Panc1 (cell line): ENCODE data around the gene ELOF1. TPM values are rescaled to one million over a fixed set of nuclear protein-coding genes. Genes with fewer than 3 reads are reported as not detected.

Experiments
- ATAC-seq: fragments of 200-7000 bp; cut with Tn5 transposase; 2 replicates; pipeline ENCODE4 v1.9.1; 2020; ENCODE audit warnings: mild to moderate bottlenecking, moderate library complexity
- BruUV-seq: library from RNA; stranded (reverse); fragments of 400-500 nt; replicated peaks from 2 replicates; lab custom pipeline; 2021; lab: Mats Ljungman, UMichigan
- CTCF ChIA-PET: fragments of 300-600 bp; sonication (Branson Sonifier 250); formaldehyde crosslinking; loops from one replicate; lab custom pipeline; 2022; ENCODE audit warnings: antibody characterized with exemption; lab: Charles Lee
- POLR2A ChIA-PET: fragments of 300-600 bp; sonication (Branson Sonifier 250); formaldehyde crosslinking; loops from one replicate; lab custom pipeline; 2022; ENCODE audit warnings: antibody characterized with exemption; lab: Charles Lee
- DNase-seq: peaks from one replicate; pipeline ENCODE4 v3.0.0-alpha.2; 2010; ENCODE audit warnings: low read depth, low spot score
- H3K27ac ChIP-seq: 2 replicates; pipeline ENCODE4 v1.5.1; 2011; ENCODE audit warnings: mild to moderate bottlenecking, low read length, inconsistent platforms
- H3K27me3 ChIP-seq: fragments of 200-500 bp; sonication (Bioruptor generic); 2 replicates; pipeline ENCODE4 v1.6.0; 2014; ENCODE audit warnings: low read length, inconsistent platforms; ENCODE audit not compliant: control insufficient read depth, insufficient read depth
- H3K36me3 ChIP-seq: fragments of 200-500 bp; sonication (Bioruptor generic); 2 replicates; pipeline ENCODE4 v1.5.1; 2014; ENCODE audit warnings: inconsistent platforms, mild to moderate bottlenecking, low read length, moderate library complexity; ENCODE audit not compliant: control insufficient read depth, insufficient read depth
- H3K4me1 ChIP-seq: 2 replicates; pipeline ENCODE4 v1.5.1; 2011; ENCODE audit warnings: inconsistent platforms, mild to moderate bottlenecking, low read length, moderate library complexity; ENCODE audit not compliant: control insufficient read depth, insufficient read depth
- H3K4me3 ChIP-seq, 2 experiments: 2 replicates each; pipeline ENCODE4 v1.5.1; 2011 to 2012; ENCODE audit warnings: low read depth in 2 of 2, low read length in 2 of 2, mild to moderate bottlenecking in 2 of 2, inconsistent platforms in 1 of 2, moderate library complexity in 1 of 2
- H3K9me3 ChIP-seq: fragments of 200-500 bp; sonication (Bioruptor generic); 2 replicates; pipeline ENCODE4 v1.5.1; 2014; ENCODE audit warnings: low read depth, mild to moderate bottlenecking, inconsistent platforms, low read length, moderate library complexity; ENCODE audit not compliant: control insufficient read depth, insufficient read depth
- POLR2AphosphoS5 ChIP-seq: IDR thresholded peaks from 2 replicates; pipeline ENCODE4 v1.6.1; 2012; ENCODE audit warnings: mild to moderate bottlenecking, low read depth, low read length, moderate library complexity
- SIN3A ChIP-seq: IDR thresholded peaks from 2 replicates; pipeline ENCODE4 v1.6.1; 2012; ENCODE audit warnings: low read depth, mild to moderate bottlenecking, low read length, moderate library complexity, borderline replicate concordance; ENCODE audit not compliant: insufficient read depth
- TCF7L2 ChIP-seq: IDR thresholded peaks from 2 replicates; pipeline ENCODE4 v1.6.1; 2011; ENCODE audit warnings: mild to moderate bottlenecking, low read depth, low read length, inconsistent platforms
- in situ Hi-C: cut with HindIII; loops from 2 replicates; pipeline ENCODE4 v1.10.0; 2016; ENCODE audit warnings: low sequenced_read_pairs, low pct_unique_long_range_greater_than_20kb
- intact Hi-C: fragments of 100-400 bp; cut with micrococcal nuclease; formaldehyde crosslinking; loops from one replicate; pipeline ENCODE4 v1.10.0; 2022; ENCODE audit not compliant: unreplicated experiment
- total RNA-seq: library from RNA; stranded (reverse); gene quantifications from one replicate; pipeline ENCODE4 v1.2.1, GENCODE V29; 2021; ENCODE audit not compliant: unreplicated experiment
- TF ChIP-seq, protein P1 (sequence below): fragments of 450-650 bp; IDR thresholded peaks from 2 replicates; pipeline ENCODE4 v1.5.1; 2017; ENCODE audit warnings: mild to moderate bottlenecking
- TF ChIP-seq, protein P2 (sequence below), 2 experiments: IDR thresholded peaks; 2 replicates each; pipeline ENCODE4 v1.6.1; 2011 to 2012; ENCODE audit warnings: low read depth in 2 of 2, control low read depth in 1 of 2, low read length in 1 of 2, mild to moderate bottlenecking in 1 of 2, moderate library complexity in 1 of 2; ENCODE audit not compliant: insufficient read depth in 1 of 2

ELOF1 gene
- total RNA-seq, 1 experiment from 2014 or later: 62.2 TPM

DNA sequence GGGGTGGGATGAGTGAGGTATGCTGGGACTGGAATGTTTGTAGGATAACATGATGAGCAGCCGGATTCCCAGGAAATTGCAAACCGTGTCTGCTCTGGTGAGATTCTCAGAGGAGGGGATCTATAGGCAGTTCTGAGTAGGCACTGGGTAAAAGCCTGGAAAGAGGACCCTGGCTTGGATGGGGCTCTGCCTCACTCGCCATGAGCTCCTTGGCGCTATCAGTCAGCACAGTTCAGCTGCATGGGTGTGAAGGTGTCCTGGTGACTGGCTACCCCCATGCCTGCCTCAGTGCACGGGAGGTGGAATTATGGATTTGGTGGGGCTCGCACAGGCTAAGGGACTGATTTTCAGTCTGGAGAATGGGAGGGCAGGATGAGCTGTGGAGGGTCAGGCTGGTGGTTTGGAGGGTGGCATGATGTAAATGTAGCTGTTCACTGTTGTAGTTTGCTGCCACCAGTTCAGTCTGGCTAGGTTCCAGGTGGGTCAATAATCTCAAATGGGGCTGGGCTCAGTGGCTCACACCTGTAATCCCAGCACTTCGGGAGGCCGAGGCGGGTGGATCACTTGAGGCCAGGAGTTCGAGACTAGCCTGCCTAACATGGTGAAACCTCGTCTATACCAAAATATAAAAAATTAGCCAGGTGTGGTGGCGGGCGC, 29.1 kb upstream of the ELOF1 start:
- no peaks in the 10 kb centered on the region for H3K36me3 ChIP-seq
- H3K27me3 ChIP-seq: no peaks in the 10 kb centered on the region
- BruUV-seq: no TSS peak
- H3K4me3 ChIP-seq: peak overlapping the region; percentile 18 to 46
- CTCF ChIA-PET: no interaction called here
- ATAC-seq: peak; percentile 76
- POLR2A ChIA-PET: no interaction called here
- DNase-seq: no peak
- intact Hi-C loops: no loop called here
- H3K27ac ChIP-seq: no peak overlapping the region
- H3K9me3 ChIP-seq: no peaks in the 10 kb centered on the region
- TF ChIP-seq, protein P1, sequence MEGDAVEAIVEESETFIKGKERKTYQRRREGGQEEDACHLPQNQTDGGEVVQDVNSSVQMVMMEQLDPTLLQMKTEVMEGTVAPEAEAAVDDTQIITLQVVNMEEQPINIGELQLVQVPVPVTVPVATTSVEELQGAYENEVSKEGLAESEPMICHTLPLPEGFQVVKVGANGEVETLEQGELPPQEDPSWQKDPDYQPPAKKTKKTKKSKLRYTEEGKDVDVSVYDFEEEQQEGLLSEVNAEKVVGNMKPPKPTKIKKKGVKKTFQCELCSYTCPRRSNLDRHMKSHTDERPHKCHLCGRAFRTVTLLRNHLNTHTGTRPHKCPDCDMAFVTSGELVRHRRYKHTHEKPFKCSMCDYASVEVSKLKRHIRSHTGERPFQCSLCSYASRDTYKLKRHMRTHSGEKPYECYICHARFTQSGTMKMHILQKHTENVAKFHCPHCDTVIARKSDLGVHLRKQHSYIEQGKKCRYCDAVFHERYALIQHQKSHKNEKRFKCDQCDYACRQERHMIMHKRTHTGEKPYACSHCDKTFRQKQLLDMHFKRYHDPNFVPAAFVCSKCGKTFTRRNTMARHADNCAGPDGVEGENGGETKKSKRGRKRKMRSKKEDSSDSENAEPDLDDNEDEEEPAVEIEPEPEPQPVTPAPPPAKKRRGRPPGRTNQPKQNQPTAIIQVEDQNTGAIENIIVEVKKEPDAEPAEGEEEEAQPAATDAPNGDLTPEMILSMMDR: no peak; the same call in 1 of the 2 replicates
- TF ChIP-seq SIN3A: no peak
- TF ChIP-seq POLR2AphosphoS5: no peak
- no peak for TF ChIP-seq TCF7L2
- TF ChIP-seq, protein P2, sequence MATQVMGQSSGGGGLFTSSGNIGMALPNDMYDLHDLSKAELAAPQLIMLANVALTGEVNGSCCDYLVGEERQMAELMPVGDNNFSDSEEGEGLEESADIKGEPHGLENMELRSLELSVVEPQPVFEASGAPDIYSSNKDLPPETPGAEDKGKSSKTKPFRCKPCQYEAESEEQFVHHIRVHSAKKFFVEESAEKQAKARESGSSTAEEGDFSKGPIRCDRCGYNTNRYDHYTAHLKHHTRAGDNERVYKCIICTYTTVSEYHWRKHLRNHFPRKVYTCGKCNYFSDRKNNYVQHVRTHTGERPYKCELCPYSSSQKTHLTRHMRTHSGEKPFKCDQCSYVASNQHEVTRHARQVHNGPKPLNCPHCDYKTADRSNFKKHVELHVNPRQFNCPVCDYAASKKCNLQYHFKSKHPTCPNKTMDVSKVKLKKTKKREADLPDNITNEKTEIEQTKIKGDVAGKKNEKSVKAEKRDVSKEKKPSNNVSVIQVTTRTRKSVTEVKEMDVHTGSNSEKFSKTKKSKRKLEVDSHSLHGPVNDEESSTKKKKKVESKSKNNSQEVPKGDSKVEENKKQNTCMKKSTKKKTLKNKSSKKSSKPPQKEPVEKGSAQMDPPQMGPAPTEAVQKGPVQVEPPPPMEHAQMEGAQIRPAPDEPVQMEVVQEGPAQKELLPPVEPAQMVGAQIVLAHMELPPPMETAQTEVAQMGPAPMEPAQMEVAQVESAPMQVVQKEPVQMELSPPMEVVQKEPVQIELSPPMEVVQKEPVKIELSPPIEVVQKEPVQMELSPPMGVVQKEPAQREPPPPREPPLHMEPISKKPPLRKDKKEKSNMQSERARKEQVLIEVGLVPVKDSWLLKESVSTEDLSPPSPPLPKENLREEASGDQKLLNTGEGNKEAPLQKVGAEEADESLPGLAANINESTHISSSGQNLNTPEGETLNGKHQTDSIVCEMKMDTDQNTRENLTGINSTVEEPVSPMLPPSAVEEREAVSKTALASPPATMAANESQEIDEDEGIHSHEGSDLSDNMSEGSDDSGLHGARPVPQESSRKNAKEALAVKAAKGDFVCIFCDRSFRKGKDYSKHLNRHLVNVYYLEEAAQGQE (IDR thresholded peaks at IDR 0.05; ENCODE audit: insufficient read depth in 1 of 2, low read depth in 2 of 2, low read length in 1 of 2): no peak
- in situ Hi-C loops: no loop called here
- no peaks in the 10 kb centered on the region for H3K4me1 ChIP-seq

- Histone ChIP-seq H3K27me3 (no peaks in the 10 kb centered on the region), H3K4me3 (peak overlapping the region; percentile 18 to 46), H3K27ac (no peak overlapping the region), H3K4me1 (no peaks in the 10 kb centered on the region), H3K36me3 (no peaks in the 10 kb centered on the region), H3K9me3 (no peaks in the 10 kb centered on the region)
- DNase-seq: peak; percentile 32
- intact Hi-C loops (no loop called here), in situ Hi-C loops (no loop called here)
- peak; percentile 91 for ATAC-seq
- TF ChIP-seq, protein P1: peak; percentile 80
- TF ChIP-seq POLR2AphosphoS5: no peak
- CTCF ChIA-PET: no interaction called here
- BruUV-seq: no TSS peak
- POLR2A ChIA-PET: no interaction called here
These were observed 28.4 kb upstream of the ELOF1 start for GRCh38 chr19:11587302-11587974.
